ENCODE results near the gene GABRG3.

DNA sequence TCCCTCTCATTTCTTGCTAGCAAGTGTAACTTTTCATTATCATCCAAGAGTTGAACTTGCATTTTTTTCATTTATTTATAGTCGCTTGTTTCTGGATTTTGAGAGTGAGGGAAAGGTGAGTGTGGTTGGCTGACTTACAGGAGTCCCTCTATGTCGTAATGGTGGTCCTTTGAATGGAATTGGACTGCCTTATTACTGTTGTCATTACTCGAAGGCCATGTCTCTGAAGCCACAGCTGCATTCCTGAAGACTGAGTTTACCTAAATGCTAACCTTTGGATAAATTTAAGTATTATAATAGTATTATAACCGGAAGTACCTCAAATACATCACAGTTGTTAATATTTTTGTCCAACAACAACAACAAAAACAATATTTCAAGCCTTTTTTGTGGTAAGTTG lies 488.9 kb downstream of the GABRG3 start:
- TF ChIP-seq, protein P1, sequence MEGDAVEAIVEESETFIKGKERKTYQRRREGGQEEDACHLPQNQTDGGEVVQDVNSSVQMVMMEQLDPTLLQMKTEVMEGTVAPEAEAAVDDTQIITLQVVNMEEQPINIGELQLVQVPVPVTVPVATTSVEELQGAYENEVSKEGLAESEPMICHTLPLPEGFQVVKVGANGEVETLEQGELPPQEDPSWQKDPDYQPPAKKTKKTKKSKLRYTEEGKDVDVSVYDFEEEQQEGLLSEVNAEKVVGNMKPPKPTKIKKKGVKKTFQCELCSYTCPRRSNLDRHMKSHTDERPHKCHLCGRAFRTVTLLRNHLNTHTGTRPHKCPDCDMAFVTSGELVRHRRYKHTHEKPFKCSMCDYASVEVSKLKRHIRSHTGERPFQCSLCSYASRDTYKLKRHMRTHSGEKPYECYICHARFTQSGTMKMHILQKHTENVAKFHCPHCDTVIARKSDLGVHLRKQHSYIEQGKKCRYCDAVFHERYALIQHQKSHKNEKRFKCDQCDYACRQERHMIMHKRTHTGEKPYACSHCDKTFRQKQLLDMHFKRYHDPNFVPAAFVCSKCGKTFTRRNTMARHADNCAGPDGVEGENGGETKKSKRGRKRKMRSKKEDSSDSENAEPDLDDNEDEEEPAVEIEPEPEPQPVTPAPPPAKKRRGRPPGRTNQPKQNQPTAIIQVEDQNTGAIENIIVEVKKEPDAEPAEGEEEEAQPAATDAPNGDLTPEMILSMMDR (IDR thresholded peaks at IDR 0.05) = no peak
- TF ChIP-seq POLR2A (IDR thresholded peaks at IDR 0.05) = no peak

Measured in heart left ventricle (tissue), 13 donors.